Panc1 (cell line): ENCODE results near the gene LRPPRC. TPM values are rescaled to one million over a fixed set of nuclear protein-coding genes. Genes with fewer than 3 reads are reported as not detected.

Source experiments
- ATAC-seq: fragments of 200-7000 bp; cut with Tn5 transposase; 2 replicates; pipeline ENCODE4 v1.9.1; 2020; ENCODE audit warnings: mild to moderate bottlenecking, moderate library complexity
- BruUV-seq: library from RNA; stranded (reverse); fragments of 400-500 nt; replicated peaks from 2 replicates; lab custom pipeline; 2021; lab: Mats Ljungman, UMichigan
- CTCF ChIA-PET: fragments of 300-600 bp; sonication (Branson Sonifier 250); formaldehyde crosslinking; loops from one replicate; lab custom pipeline; 2022; ENCODE audit warnings: antibody characterized with exemption; lab: Charles Lee
- POLR2A ChIA-PET: fragments of 300-600 bp; sonication (Branson Sonifier 250); formaldehyde crosslinking; loops from one replicate; lab custom pipeline; 2022; ENCODE audit warnings: antibody characterized with exemption; lab: Charles Lee
- DNase-seq: peaks from one replicate; pipeline ENCODE4 v3.0.0-alpha.2; 2010; ENCODE audit warnings: low read depth, low spot score
- H3K27ac ChIP-seq: 2 replicates; pipeline ENCODE4 v1.5.1; 2011; ENCODE audit warnings: mild to moderate bottlenecking, low read length, inconsistent platforms
- H3K27me3 ChIP-seq: fragments of 200-500 bp; sonication (Bioruptor generic); 2 replicates; pipeline ENCODE4 v1.6.0; 2014; ENCODE audit warnings: low read length, inconsistent platforms; ENCODE audit not compliant: control insufficient read depth, insufficient read depth
- H3K36me3 ChIP-seq: fragments of 200-500 bp; sonication (Bioruptor generic); 2 replicates; pipeline ENCODE4 v1.5.1; 2014; ENCODE audit warnings: inconsistent platforms, mild to moderate bottlenecking, low read length, moderate library complexity; ENCODE audit not compliant: control insufficient read depth, insufficient read depth
- H3K4me1 ChIP-seq: 2 replicates; pipeline ENCODE4 v1.5.1; 2011; ENCODE audit warnings: inconsistent platforms, mild to moderate bottlenecking, low read length, moderate library complexity; ENCODE audit not compliant: control insufficient read depth, insufficient read depth
- H3K4me3 ChIP-seq, 2 experiments: 2 replicates each; pipeline ENCODE4 v1.5.1; 2011 to 2012; ENCODE audit warnings: low read depth in 2 of 2, low read length in 2 of 2, mild to moderate bottlenecking in 2 of 2, inconsistent platforms in 1 of 2, moderate library complexity in 1 of 2
- H3K9me3 ChIP-seq: fragments of 200-500 bp; sonication (Bioruptor generic); 2 replicates; pipeline ENCODE4 v1.5.1; 2014; ENCODE audit warnings: low read depth, mild to moderate bottlenecking, inconsistent platforms, low read length, moderate library complexity; ENCODE audit not compliant: control insufficient read depth, insufficient read depth
- POLR2AphosphoS5 ChIP-seq: IDR thresholded peaks from 2 replicates; pipeline ENCODE4 v1.6.1; 2012; ENCODE audit warnings: mild to moderate bottlenecking, low read depth, low read length, moderate library complexity
- SIN3A ChIP-seq: IDR thresholded peaks from 2 replicates; pipeline ENCODE4 v1.6.1; 2012; ENCODE audit warnings: low read depth, mild to moderate bottlenecking, low read length, moderate library complexity, borderline replicate concordance; ENCODE audit not compliant: insufficient read depth
- TCF7L2 ChIP-seq: IDR thresholded peaks from 2 replicates; pipeline ENCODE4 v1.6.1; 2011; ENCODE audit warnings: mild to moderate bottlenecking, low read depth, low read length, inconsistent platforms
- in situ Hi-C: cut with HindIII; loops from 2 replicates; pipeline ENCODE4 v1.10.0; 2016; ENCODE audit warnings: low sequenced_read_pairs, low pct_unique_long_range_greater_than_20kb
- intact Hi-C: fragments of 100-400 bp; cut with micrococcal nuclease; formaldehyde crosslinking; loops from one replicate; pipeline ENCODE4 v1.10.0; 2022; ENCODE audit not compliant: unreplicated experiment
- total RNA-seq: library from RNA; stranded (reverse); gene quantifications from one replicate; pipeline ENCODE4 v1.2.1, GENCODE V29; 2021; ENCODE audit not compliant: unreplicated experiment
- TF ChIP-seq, protein P1 (sequence below): fragments of 450-650 bp; IDR thresholded peaks from 2 replicates; pipeline ENCODE4 v1.5.1; 2017; ENCODE audit warnings: mild to moderate bottlenecking
- TF ChIP-seq, protein P2 (sequence below), 2 experiments: IDR thresholded peaks; 2 replicates each; pipeline ENCODE4 v1.6.1; 2011 to 2012; ENCODE audit warnings: low read depth in 2 of 2, control low read depth in 1 of 2, low read length in 1 of 2, mild to moderate bottlenecking in 1 of 2, moderate library complexity in 1 of 2; ENCODE audit not compliant: insufficient read depth in 1 of 2

The LRPPRC gene
- total RNA-seq, 1 experiment from 2014 or later, result 207 TPM

DNA sequence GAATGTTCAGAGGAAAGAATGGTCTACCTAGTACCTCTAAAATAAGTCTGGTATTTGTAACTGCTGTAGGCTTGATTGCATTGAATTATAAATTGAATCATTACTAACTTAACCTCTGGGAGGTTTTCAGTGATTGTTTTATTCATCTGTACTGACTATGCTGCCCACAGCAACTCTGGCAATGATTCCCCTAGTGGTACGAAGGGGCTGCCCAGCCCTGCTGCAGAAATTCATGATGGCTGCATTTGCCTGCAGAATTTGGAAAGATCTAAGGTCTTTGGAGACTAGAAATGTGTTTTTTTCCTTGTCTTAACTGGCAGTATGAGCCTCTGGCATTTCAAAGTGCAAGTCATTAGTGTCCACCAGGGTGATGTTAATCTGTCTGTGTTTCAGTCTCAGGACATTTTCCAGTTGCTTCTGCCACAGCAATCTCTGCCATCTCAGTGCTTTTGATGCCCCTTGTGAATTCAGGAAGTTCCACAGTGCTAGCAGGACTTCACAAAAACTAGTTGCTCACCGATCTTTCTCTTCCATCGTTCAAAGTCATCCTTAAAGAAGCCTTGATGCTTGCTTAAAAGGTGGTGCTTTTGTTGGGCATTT lies 13.4 kb upstream of the LRPPRC start:
- TF ChIP-seq TCF7L2 (no peak), SIN3A (no peak)
- TF ChIP-seq, protein P1, sequence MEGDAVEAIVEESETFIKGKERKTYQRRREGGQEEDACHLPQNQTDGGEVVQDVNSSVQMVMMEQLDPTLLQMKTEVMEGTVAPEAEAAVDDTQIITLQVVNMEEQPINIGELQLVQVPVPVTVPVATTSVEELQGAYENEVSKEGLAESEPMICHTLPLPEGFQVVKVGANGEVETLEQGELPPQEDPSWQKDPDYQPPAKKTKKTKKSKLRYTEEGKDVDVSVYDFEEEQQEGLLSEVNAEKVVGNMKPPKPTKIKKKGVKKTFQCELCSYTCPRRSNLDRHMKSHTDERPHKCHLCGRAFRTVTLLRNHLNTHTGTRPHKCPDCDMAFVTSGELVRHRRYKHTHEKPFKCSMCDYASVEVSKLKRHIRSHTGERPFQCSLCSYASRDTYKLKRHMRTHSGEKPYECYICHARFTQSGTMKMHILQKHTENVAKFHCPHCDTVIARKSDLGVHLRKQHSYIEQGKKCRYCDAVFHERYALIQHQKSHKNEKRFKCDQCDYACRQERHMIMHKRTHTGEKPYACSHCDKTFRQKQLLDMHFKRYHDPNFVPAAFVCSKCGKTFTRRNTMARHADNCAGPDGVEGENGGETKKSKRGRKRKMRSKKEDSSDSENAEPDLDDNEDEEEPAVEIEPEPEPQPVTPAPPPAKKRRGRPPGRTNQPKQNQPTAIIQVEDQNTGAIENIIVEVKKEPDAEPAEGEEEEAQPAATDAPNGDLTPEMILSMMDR, result peak; percentile 34
- Histone ChIP-seq H3K27me3 (peaks cover 5% of the 10 kb centered on the region), H3K36me3 (no peaks in the 10 kb centered on the region), H3K4me3 (no peak overlapping the region), H3K9me3 (no peaks in the 10 kb centered on the region), H3K27ac (no peak overlapping the region), H3K4me1 (no peaks in the 10 kb centered on the region)
- intact Hi-C loops, result no loop called here
- ATAC-seq (no peak), DNase-seq (no peak)
- in situ Hi-C loops, result no loop called here
- CTCF ChIA-PET, result interaction anchor here (0.7 kb wide), 1 partner anchor 699 kb away, joined by 3 read pairs; no protein-coding TSS in a partner anchor
- no TSS peak for BruUV-seq
- POLR2A ChIA-PET, result no interaction called here

DNA sequence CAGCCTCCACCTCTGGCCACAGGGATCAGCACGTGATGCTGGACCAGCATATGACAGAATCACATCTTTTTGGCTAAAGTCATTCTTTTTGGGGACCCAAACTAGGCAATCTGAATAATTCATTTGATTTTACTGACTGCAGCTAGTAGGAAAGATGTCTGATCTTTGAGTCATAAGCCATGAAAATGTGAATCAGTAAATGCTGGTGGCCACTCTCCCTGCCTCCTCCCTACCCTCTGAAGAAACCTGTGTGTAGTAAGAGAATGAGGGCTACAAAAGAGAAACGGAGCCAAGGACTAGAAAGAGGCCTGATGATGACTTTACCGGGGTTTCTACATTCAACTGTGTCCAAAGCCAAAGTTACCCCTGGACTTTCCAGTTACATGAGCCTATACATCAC lies 10.1 kb upstream of the LRPPRC start:
- no peaks in the 10 kb centered on the region for H3K36me3 ChIP-seq
- TF ChIP-seq TCF7L2 (no peak), SIN3A (no peak), POLR2AphosphoS5 (no peak)
- TF ChIP-seq, protein P2, sequence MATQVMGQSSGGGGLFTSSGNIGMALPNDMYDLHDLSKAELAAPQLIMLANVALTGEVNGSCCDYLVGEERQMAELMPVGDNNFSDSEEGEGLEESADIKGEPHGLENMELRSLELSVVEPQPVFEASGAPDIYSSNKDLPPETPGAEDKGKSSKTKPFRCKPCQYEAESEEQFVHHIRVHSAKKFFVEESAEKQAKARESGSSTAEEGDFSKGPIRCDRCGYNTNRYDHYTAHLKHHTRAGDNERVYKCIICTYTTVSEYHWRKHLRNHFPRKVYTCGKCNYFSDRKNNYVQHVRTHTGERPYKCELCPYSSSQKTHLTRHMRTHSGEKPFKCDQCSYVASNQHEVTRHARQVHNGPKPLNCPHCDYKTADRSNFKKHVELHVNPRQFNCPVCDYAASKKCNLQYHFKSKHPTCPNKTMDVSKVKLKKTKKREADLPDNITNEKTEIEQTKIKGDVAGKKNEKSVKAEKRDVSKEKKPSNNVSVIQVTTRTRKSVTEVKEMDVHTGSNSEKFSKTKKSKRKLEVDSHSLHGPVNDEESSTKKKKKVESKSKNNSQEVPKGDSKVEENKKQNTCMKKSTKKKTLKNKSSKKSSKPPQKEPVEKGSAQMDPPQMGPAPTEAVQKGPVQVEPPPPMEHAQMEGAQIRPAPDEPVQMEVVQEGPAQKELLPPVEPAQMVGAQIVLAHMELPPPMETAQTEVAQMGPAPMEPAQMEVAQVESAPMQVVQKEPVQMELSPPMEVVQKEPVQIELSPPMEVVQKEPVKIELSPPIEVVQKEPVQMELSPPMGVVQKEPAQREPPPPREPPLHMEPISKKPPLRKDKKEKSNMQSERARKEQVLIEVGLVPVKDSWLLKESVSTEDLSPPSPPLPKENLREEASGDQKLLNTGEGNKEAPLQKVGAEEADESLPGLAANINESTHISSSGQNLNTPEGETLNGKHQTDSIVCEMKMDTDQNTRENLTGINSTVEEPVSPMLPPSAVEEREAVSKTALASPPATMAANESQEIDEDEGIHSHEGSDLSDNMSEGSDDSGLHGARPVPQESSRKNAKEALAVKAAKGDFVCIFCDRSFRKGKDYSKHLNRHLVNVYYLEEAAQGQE (IDR thresholded peaks at IDR 0.05; ENCODE audit: insufficient read depth in 1 of 2, low read depth in 2 of 2, low read length in 1 of 2), result no peak
- TF ChIP-seq, protein P1, result no peak
- POLR2A ChIA-PET, result no interaction called here
- H3K27me3 ChIP-seq, result peaks cover 2% of the 10 kb centered on the region; the same call in 1 of the 2 replicates
- H3K9me3 ChIP-seq, result no peaks in the 10 kb centered on the region
- intact Hi-C loops (no loop called here), in situ Hi-C loops (no loop called here)
- CTCF ChIA-PET, result no interaction called here
- DNase-seq (no peak), ATAC-seq (no peak)
- H3K4me3 ChIP-seq, result no peak overlapping the region
- BruUV-seq, result no TSS peak
- no peaks in the 10 kb centered on the region for H3K4me1 ChIP-seq
- no peak overlapping the region for H3K27ac ChIP-seq
